Measurements from ENCODE around the gene VEGFB.

The VEGFB gene

GRCh38 chr11:64284962-64285884 lies 50.8 kb downstream of the VEGFB start, which contains the start of gene GPR137:
GPR137 (plus strand) TSS chr11:64285848; CDS start chr11:64286525, 677 bp downstream.
- peak; percentile 86 to 87 (median 86) for DNase-seq

DNA sequence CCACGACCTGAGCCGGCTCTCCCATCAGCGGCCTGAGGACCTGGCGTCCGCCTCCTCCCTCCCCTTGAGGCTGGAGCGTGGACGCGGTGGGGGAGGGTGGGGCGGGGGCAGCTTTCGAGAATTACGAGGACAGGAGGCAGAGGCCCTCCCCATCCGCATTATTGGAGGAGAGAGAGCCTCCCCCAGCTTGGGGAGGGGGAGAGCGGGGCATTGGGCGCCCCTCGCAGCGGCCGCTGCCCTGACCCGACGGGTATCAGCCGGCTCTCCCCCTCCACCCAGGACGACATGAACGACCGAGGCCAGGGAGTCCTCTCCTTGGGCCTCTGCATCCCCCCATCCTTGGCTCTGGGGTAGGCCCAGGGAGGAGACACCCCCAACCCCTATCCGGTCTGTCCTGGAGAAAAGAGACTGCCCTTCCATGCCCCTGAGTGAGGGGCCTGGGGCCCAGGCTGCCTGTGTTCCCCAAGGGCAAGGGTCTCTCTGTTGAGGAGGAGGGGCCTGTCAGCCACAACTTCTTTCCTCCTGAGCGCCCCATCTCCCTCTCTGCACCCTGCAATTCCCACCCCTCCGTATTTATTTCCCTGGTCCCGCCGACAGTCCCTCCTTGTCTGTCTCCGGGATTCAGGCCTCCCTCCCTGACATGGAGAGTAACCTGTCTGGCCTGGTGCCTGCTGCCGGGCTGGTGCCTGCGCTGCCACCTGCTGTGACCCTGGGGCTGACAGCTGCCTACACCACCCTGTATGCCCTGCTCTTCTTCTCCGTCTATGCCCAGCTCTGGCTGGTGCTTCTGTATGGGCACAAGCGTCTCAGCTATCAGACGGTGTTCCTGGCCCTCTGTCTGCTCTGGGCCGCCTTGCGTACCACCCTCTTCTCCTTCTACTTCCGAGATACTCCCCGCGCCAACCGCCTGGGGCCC lies 51.8 kb downstream of the VEGFB start:
- no peak for DNase-seq

DNA sequence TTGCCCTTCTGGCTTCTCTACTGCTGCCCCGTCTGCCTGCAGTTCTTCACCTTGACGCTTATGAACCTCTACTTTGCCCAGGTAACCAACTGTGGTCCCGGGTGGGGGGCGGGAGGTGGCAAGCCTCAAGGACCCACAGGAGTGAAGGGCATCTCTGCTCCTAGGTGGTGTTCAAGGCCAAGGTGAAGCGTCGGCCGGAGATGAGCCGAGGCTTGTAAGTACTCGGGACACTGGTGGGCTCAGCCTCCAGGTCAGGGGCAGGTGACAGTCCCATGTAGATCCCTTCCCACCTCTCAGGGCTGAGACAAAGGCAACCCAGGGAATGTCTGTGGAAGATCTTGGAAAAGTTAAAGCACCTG lies 52.4 kb downstream of the VEGFB start:
- no peak for DNase-seq

GRCh38 chr11:64287676-64288352 lies 53.4 kb downstream of the VEGFB start:
- no peak for DNase-seq

GRCh38 chr11:64288353-64288750 lies 54.0 kb downstream of the VEGFB start:
- no peak for DNase-seq

All from activated CD4-positive, CD25-positive, alpha-beta regulatory T cell (primary cell).